ENCODE data around the gene ATP6V0B. TPM values are rescaled to one million over a fixed set of nuclear protein-coding genes. Genes with fewer than 3 reads are reported as not detected.

The ATP6V0B gene
- total and polyA plus RNA-seq, 2 of the 13 experiments (the other 11 are each of a cell fraction or from before 2014, with no cell fraction given), result 157 to 161 TPM

GRCh38 chr1:44021581-44022321 lies 47.0 kb downstream of the ATP6V0B start:
- H3K4me2 ChIP-seq (ENCODE audit: low read depth, low read length), result no peak overlapping the region
- no TSS peak for BruUV-seq (replicated peaks)
- WGBS (ENCODE audit: low lambda C conversion rate), result 90% methylated on average over 5 of the region's 10 CpGs
- H3K27me3 ChIP-seq (ENCODE audit: control insufficient read depth in 1 of 2, insufficient read depth in 2 of 2, low read length in 2 of 2), result no peaks in the 10 kb centered on the region
- intact Hi-C loops (cut with micrococcal nuclease; ENCODE audit: unreplicated experiment), result no loop called here
- ChIA-PET CTCF (ENCODE audit: low intra/inter-chr PET ratio, low total read pairs) (no interaction called here), POLR2A (interaction anchor here (2.3 kb wide), 1 partner anchor 10 kb away, joined by 11 read pairs; the partner anchor contains the start of gene SLC6A9)
- DNase-seq (ENCODE audit: low spot score) (no peak), ATAC-seq (no peak; the same call in 2 of the 3 replicates), FAIRE-seq (no peak)
- H3K36me3 ChIP-seq (replicated peaks in 1 of 2; ENCODE audit: control insufficient read depth in 1 of 2, insufficient read depth in 2 of 2, low read length in 2 of 2), result peaks cover 4 to 24% of the 10 kb centered on the region in 2 experiments; a peak in 3 of 5 replicates
- no peaks in the 10 kb centered on the region for H4K20me1 ChIP-seq (ENCODE audit: insufficient read depth, low read length)
- no peak overlapping the region for H3K27ac ChIP-seq (ENCODE audit: extremely low read length, insufficient read depth, low read length)
- no peak overlapping the region for H2AFZ ChIP-seq (ENCODE audit: low read length)
- peak; percentile 55; the same call in 1 of the 2 replicates for TF ChIP-seq MAFF (IDR thresholded peaks at IDR 0.05; ENCODE audit: low read depth, low read length)
- TF ChIP-seq ZBTB3 (CRISPR knock-in tag; IDR thresholded peaks at IDR 0.05; ENCODE audit: borderline replicate concordance, low read depth), result no peak
- peak; percentile 58 to 64 for TF ChIP-seq MAFK (conservative IDR thresholded peaks at IDR 0.05 in 1 of 2, IDR thresholded peaks at IDR 0.05 in 1 of 2; ENCODE audit: low read length in 2 of 2)
- no peak overlapping the region for H3K9ac ChIP-seq (ENCODE audit: insufficient read depth, low read depth, low read length)
- no peaks in the 10 kb centered on the region for H3K79me2 ChIP-seq (ENCODE audit: insufficient read depth, low read length)
- H3K4me3 ChIP-seq (replicated peaks in 1 of 3; ENCODE audit: insufficient read depth in 1 of 3, low read depth in 2 of 3, low read length in 3 of 3), result no peak overlapping the region
- no peaks in the 10 kb centered on the region for H3K9me3 ChIP-seq (ENCODE audit: low read length)
- H3K4me1 ChIP-seq (ENCODE audit: insufficient read depth, low read length), result no peaks in the 10 kb centered on the region
- in situ Hi-C loops (cut with HindIII; ENCODE audit: extremely low pct_ligation_motif_present, low pct_unique_long_range_greater_than_20kb), result no loop called here

DNA sequence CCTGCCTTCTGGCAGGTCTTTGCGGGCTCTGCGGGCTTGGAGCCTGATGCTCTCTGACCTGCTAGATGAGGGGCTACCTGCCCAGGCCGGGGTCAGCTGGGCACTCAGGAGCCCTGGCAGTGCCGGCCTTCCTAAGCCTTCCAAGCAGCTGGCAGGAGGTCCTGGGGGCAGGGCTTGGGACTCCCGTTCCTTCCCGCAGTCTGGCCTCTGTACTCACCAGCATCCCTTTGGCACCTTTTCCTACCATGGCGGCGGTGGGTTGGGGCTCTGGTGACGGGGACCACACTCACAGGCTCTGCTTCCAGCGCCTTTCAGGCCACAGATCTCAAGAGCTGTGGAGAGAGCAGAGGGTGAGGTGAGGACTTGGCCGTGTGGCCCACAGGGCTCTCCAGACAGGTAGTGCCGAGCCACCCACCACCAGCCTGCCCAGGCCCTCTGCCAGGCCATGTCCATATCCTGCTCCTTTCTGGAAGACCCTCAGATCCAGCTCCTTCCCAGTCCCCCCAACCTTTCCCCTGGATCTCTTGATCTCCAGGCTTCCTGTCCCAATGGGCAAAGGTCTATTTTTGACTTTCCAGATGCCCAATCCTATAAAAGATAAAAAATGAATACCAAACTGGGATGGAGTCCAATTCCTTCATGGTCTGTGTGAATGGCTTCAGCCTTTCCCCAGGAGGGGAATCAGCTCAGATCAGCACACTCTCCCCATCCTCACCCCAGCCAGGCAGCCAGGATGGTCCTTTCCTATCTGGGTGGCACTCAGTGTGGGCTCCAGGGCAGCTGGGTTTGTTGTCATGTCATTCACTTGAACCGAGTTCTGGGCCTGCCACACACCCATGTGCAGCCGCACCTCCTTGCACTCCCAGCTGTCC lies 49.5 kb downstream of the ATP6V0B start:
- no peak overlapping the region for H3K4me2 ChIP-seq (ENCODE audit: low read depth, low read length)

More for the DNA sequence above, 49.5 kb downstream of the ATP6V0B start:
- POLR2A ChIA-PET, result no interaction called here
- no peaks in the 10 kb centered on the region for H4K20me1 ChIP-seq (ENCODE audit: insufficient read depth, low read length)
- no peak for ATAC-seq
- CTCF ChIA-PET (ENCODE audit: low intra/inter-chr PET ratio, low total read pairs), result no interaction called here
- no peaks in the 10 kb centered on the region for H3K9me3 ChIP-seq (ENCODE audit: low read length)
- no peak for FAIRE-seq
- no peak overlapping the region for H3K4me3 ChIP-seq (replicated peaks in 1 of 3; ENCODE audit: insufficient read depth in 1 of 3, low read depth in 2 of 3, low read length in 3 of 3)
- intact Hi-C loops (cut with micrococcal nuclease; ENCODE audit: unreplicated experiment), result no loop called here
- BruUV-seq (replicated peaks), result no TSS peak
- in situ Hi-C loops (cut with HindIII; ENCODE audit: extremely low pct_ligation_motif_present, low pct_unique_long_range_greater_than_20kb), result no loop called here
- no peak overlapping the region for H3K27ac ChIP-seq (ENCODE audit: extremely low read length, insufficient read depth, low read length)
- TF ChIP-seq, protein P1, sequence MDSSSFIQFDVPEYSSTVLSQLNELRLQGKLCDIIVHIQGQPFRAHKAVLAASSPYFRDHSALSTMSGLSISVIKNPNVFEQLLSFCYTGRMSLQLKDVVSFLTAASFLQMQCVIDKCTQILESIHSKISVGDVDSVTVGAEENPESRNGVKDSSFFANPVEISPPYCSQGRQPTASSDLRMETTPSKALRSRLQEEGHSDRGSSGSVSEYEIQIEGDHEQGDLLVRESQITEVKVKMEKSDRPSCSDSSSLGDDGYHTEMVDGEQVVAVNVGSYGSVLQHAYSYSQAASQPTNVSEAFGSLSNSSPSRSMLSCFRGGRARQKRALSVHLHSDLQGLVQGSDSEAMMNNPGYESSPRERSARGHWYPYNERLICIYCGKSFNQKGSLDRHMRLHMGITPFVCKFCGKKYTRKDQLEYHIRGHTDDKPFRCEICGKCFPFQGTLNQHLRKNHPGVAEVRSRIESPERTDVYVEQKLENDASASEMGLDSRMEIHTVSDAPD (CRISPR knock-in tag; IDR thresholded peaks at IDR 0.05), result no peak
- peak; percentile 46 for TF ChIP-seq AGO2 (optimal IDR thresholded peaks at IDR 0.05; ENCODE audit: low read depth, low read length)
- TF ChIP-seq ZNF18 (CRISPR knock-in tag; IDR thresholded peaks at IDR 0.05; ENCODE audit: insufficient replicate concordance), result no peak
- WGBS (ENCODE audit: low lambda C conversion rate), result 88% methylated on average over 9 of the region's 14 CpGs
- no peaks in the 10 kb centered on the region for H3K27me3 ChIP-seq (ENCODE audit: control insufficient read depth in 1 of 2, insufficient read depth in 2 of 2, low read length in 2 of 2)
- DNase-seq (ENCODE audit: low spot score), result no peak
- H2AFZ ChIP-seq (ENCODE audit: low read length), result no peak overlapping the region
- peaks cover 5% of the 10 kb centered on the region for H3K4me1 ChIP-seq (ENCODE audit: insufficient read depth, low read length)
- H3K9ac ChIP-seq (ENCODE audit: insufficient read depth, low read depth, low read length), result no peak overlapping the region
- H3K79me2 ChIP-seq (ENCODE audit: insufficient read depth, low read length), result no peaks in the 10 kb centered on the region
- H3K36me3 ChIP-seq (replicated peaks in 1 of 2; ENCODE audit: control insufficient read depth in 1 of 2, insufficient read depth in 2 of 2, low read length in 2 of 2), result peaks cover 4 to 31% of the 10 kb centered on the region in 2 experiments; a peak in 3 of 5 replicates

All from HepG2 (cell line).